Activated CD8-positive, alpha-beta memory T cell treated with anti-CD3 and anti-CD28 coated beads for 48 hours (primary cell): ENCODE measurements around the gene APRT.
"Not testable (repeated sequence)": the region's sequence is repeated elsewhere in the genome, so short reads cannot be mapped to it uniquely, and the experiment has no call there.

Experiments
- DNase-seq, 3 experiments: peaks; one replicate each; pipeline ENCODE4 v3.0.0-alpha.2; 2020; ENCODE audit warnings: low read depth in 2 of 3, low spot score in 2 of 3

Gene APRT

GRCh38 chr16:88774544-88775393, 37.0 kb downstream of the APRT start:
- DNase-seq: no peak

GRCh38 chr16:88773812-88774291, 37.9 kb downstream of the APRT start:
- no peak for DNase-seq

GRCh38 chr16:88772871-88773811, 38.6 kb downstream of the APRT start:
- DNase-seq: no peak

- DNase-seq: not testable (repeated sequence)
Observed at GRCh38 chr16:88771781-88772180, 39.9 kb downstream of the APRT start.

- DNase-seq: no peak
Observed at GRCh38 chr16:88771294-88771772, 40.4 kb downstream of the APRT start.

- no peak for DNase-seq
Observed at GRCh38 chr16:88770461-88771293, 41.1 kb downstream of the APRT start.

GRCh38 chr16:88769617-88770460, 41.9 kb downstream of the APRT start:
- DNase-seq: no peak

- DNase-seq: no peak
Observed at GRCh38 chr16:88768071-88768783, 43.5 kb downstream of the APRT start.

- DNase-seq: no peak
Observed at GRCh38 chr16:88767546-88768070, 44.1 kb downstream of the APRT start.

- DNase-seq: no peak
Observed at GRCh38 chr16:88766975-88767374, 44.8 kb downstream of the APRT start.

- no peak for DNase-seq
Observed at GRCh38 chr16:88764913-88765349, 46.8 kb downstream of the APRT start.

- no peak for DNase-seq
Observed at GRCh38 chr16:88764080-88764479, 47.6 kb downstream of the APRT start.

- DNase-seq: no peak
Observed at GRCh38 chr16:88763502-88764053, 48.1 kb downstream of the APRT start.

- DNase-seq: no peak
Observed at GRCh38 chr16:88762941-88763340, 48.8 kb downstream of the APRT start.

- no peak for DNase-seq
Observed at GRCh38 chr16:88762258-88762870, 49.4 kb downstream of the APRT start.

- no peak for DNase-seq
Observed at GRCh38 chr16:88761830-88762229, 49.9 kb downstream of the APRT start.

GRCh38 chr16:88761143-88761534, 50.6 kb downstream of the APRT start:
- DNase-seq: no peak
